Measurements from ENCODE around the gene BICRAL.
A peak's percentile ranks its signal among the peaks of the same experiment; 100 is the strongest.

DNA sequence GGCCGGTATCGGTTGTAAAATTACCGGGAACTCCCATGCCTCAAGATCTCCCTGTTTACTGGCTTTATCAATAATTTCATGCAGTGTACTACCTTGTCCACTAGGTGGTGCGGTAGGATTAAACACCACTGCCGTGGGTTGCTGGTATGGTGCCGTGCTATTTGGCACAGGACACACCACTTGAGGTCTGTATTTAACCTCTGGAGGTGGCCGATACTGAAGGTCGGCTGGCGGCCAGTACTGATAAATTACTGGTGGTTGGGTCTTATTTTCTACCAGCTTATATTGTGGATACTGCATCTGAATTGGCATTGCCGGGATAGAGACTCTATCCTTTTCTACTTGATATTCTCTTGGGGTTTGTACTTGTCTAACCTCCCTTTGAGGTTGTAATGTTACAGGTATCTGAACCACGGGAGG, 119.7 kb downstream of the BICRAL start:
- peak; percentile 99 to 100 for TF ChIP-seq RAD21 (IDR thresholded peaks at IDR 0.05)
- peak in 1 of 2 donors; percentile 23 for TF ChIP-seq GABPA (IDR thresholded peaks at IDR 0.05 in 1 of 2, conservative IDR thresholded peaks at IDR 0.05 in 1 of 2)
- peak; percentile 68 to 75 for TF ChIP-seq RXRA (IDR thresholded peaks at IDR 0.05)
- peak; percentile 92 for TF ChIP-seq CTCF (IDR thresholded peaks at IDR 0.05; ENCODE audit: low read depth, low read length, missing input control)
- TF ChIP-seq YY1 (IDR thresholded peaks at IDR 0.05): peak; percentile 18
- no peak for TF ChIP-seq SP1 (IDR thresholded peaks at IDR 0.05)
- TF ChIP-seq FOXA1 (IDR thresholded peaks at IDR 0.05): no peak
- TF ChIP-seq HNF4A (conservative IDR thresholded peaks at IDR 0.05): peak; percentile 29 to 47
- TF ChIP-seq, protein P1, sequence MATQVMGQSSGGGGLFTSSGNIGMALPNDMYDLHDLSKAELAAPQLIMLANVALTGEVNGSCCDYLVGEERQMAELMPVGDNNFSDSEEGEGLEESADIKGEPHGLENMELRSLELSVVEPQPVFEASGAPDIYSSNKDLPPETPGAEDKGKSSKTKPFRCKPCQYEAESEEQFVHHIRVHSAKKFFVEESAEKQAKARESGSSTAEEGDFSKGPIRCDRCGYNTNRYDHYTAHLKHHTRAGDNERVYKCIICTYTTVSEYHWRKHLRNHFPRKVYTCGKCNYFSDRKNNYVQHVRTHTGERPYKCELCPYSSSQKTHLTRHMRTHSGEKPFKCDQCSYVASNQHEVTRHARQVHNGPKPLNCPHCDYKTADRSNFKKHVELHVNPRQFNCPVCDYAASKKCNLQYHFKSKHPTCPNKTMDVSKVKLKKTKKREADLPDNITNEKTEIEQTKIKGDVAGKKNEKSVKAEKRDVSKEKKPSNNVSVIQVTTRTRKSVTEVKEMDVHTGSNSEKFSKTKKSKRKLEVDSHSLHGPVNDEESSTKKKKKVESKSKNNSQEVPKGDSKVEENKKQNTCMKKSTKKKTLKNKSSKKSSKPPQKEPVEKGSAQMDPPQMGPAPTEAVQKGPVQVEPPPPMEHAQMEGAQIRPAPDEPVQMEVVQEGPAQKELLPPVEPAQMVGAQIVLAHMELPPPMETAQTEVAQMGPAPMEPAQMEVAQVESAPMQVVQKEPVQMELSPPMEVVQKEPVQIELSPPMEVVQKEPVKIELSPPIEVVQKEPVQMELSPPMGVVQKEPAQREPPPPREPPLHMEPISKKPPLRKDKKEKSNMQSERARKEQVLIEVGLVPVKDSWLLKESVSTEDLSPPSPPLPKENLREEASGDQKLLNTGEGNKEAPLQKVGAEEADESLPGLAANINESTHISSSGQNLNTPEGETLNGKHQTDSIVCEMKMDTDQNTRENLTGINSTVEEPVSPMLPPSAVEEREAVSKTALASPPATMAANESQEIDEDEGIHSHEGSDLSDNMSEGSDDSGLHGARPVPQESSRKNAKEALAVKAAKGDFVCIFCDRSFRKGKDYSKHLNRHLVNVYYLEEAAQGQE (IDR thresholded peaks at IDR 0.05): no peak
